Hepatocyte (in vitro differentiated cells): Measurements from ENCODE around the gene TNFSF8.

ENCODE experiments used
- EZH2 ChIP-seq: fragments of 200-600 bp; sonication (generic); IDR thresholded peaks from 2 replicates; pipeline ENCODE4 v1.6.1; 2016; ENCODE audit warnings: antibody characterized with exemption, mild to moderate bottlenecking, borderline replicate concordance
- EZH2phosphoT487 ChIP-seq: fragments of 200-600 bp; sonication (generic); IDR thresholded peaks from one replicate; pipeline ENCODE4 v1.6.1; 2018; ENCODE audit warnings: antibody characterized with exemption, mild to moderate bottlenecking, low read depth, moderate library complexity; ENCODE audit not compliant: unreplicated experiment, severe bottlenecking
- TF ChIP-seq, protein P1 (sequence below): fragments of 200-600 bp; sonication (generic); IDR thresholded peaks from 2 replicates; pipeline ENCODE4 v1.5.1; 2016; ENCODE audit warnings: antibody characterized with exemption, mild to moderate bottlenecking; ENCODE audit not compliant: poor library complexity

DNA sequence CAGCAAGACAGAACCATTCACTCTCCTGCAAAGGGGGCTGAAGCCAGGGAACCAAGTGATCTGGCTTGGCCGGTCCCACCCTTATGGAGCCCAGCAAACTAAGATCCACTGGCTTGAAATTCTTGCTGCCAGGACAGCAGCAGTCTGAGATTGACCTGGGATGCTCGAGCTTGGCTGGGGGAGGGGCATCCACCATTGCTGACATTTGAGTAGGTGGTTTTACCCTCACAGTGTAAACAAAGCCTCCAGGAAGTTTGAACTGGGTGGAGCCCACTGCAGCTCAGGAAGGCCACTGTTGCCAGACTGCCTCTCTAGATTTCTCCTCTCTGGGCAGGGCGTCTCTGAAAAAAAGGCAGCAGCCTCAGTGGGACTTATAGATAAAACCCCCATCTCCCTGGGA is 60.5 kb downstream of the TNFSF8 start:
- TF ChIP-seq, protein P1, sequence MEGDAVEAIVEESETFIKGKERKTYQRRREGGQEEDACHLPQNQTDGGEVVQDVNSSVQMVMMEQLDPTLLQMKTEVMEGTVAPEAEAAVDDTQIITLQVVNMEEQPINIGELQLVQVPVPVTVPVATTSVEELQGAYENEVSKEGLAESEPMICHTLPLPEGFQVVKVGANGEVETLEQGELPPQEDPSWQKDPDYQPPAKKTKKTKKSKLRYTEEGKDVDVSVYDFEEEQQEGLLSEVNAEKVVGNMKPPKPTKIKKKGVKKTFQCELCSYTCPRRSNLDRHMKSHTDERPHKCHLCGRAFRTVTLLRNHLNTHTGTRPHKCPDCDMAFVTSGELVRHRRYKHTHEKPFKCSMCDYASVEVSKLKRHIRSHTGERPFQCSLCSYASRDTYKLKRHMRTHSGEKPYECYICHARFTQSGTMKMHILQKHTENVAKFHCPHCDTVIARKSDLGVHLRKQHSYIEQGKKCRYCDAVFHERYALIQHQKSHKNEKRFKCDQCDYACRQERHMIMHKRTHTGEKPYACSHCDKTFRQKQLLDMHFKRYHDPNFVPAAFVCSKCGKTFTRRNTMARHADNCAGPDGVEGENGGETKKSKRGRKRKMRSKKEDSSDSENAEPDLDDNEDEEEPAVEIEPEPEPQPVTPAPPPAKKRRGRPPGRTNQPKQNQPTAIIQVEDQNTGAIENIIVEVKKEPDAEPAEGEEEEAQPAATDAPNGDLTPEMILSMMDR, result no peak
- TF ChIP-seq EZH2 (no peak), EZH2phosphoT487 (no peak)
